ENCODE data around the gene GPBP1L1.

DNA sequence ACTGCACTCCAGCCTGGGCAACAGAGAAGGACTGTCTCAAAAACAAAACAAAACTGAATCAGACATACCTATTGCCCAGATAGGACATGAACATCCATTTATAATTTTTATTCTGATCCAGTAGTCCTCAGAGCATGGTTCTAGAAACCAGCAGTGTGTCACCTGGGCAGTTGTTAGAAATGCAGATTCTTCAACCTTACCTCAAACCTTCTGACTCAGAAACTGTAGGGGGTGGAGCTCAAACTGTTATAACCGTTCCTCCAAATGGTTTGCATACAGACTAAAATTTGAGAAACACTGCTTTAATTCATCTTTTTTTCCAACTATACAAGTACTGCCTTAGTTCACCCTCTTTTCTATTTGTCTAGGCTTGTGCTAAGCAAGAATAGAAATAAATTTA, 96.5 kb downstream of the GPBP1L1 start:
- TF ChIP-seq EZH2 (IDR thresholded peaks at IDR 0.05; ENCODE audit: insufficient read depth, poor library complexity, severe bottlenecking) (no peak), EZH2phosphoT487 (IDR thresholded peaks at IDR 0.05; ENCODE audit: insufficient read depth, low read depth) (no peak)

All from GM23248 (cell line).